MCF 10A (cell line): ENCODE results near the gene RBM38. TPM values are rescaled to one million over a fixed set of nuclear protein-coding genes. Genes with fewer than 3 reads are reported as not detected.
A peak's percentile ranks its signal among the peaks of the same experiment; 100 is the strongest.

Experiments
- BruUV-seq: library from RNA; stranded (reverse); fragments of 400-500 nt; replicated peaks from 2 replicates; lab custom pipeline; 2021; lab: Mats Ljungman, UMichigan
- CTCF ChIA-PET: fragments of 300-600 bp; sonication (Branson Sonifier 250); formaldehyde crosslinking; extraction: SDS; loops from one replicate; lab custom pipeline; 2021; ENCODE audit warnings: antibody characterized with exemption, inconsistent platforms; lab: Yijun Ruan, JAX
- POLR2A ChIA-PET: fragments of 300-600, 350-650 bp; sonication (Branson Sonifier 250); formaldehyde crosslinking; extraction: SDS; loops from one replicate; lab custom pipeline; 2020; ENCODE audit warnings: antibody characterized with exemption, inconsistent platforms; lab: Yijun Ruan, JAX
- DNase-seq: peaks from one replicate; pipeline ENCODE4 v3.0.0-alpha.2; 2018; ENCODE audit not compliant: unreplicated experiment
- H3K27ac Mint-ChIP-seq: one replicate; pipeline ENCODE4 v1.8.0; 2022; ENCODE audit warnings: mild to moderate bottlenecking, low read depth, mixed read lengths; ENCODE audit not compliant: unreplicated experiment
- H3K27me3 Mint-ChIP-seq: one replicate; pipeline ENCODE4 v1.8.0; 2022; ENCODE audit warnings: mixed read lengths; ENCODE audit not compliant: insufficient read depth, unreplicated experiment
- H3K36me3 Mint-ChIP-seq: one replicate; pipeline ENCODE4 v1.8.0; 2022; ENCODE audit warnings: mild to moderate bottlenecking, moderate library complexity, mixed read lengths; ENCODE audit not compliant: insufficient read depth, unreplicated experiment
- H3K4me1 Mint-ChIP-seq: one replicate; pipeline ENCODE4 v1.8.0; 2022; ENCODE audit warnings: mixed read lengths; ENCODE audit not compliant: insufficient read depth, unreplicated experiment
- H3K4me3 Mint-ChIP-seq: one replicate; pipeline ENCODE4 v1.8.0; 2022; ENCODE audit warnings: mild to moderate bottlenecking, moderate library complexity, mixed read lengths; ENCODE audit not compliant: unreplicated experiment
- H3K9me3 Mint-ChIP-seq: one replicate; pipeline ENCODE4 v1.8.0; 2022; ENCODE audit warnings: mixed read lengths; ENCODE audit not compliant: unreplicated experiment
- CTCF ChIP-seq: fragments of 200-600 bp; IDR thresholded peaks from one replicate; pipeline ENCODE4 v1.8.0; 2022; ENCODE audit warnings: antibody characterized with exemption, mild to moderate bottlenecking; ENCODE audit not compliant: unreplicated experiment
- intact Hi-C: fragments of 100-400 bp; cut with micrococcal nuclease; formaldehyde crosslinking; loops from 2 replicates; pipeline ENCODE4 v1.14.1; 2022
- total RNA-seq: library from RNA; stranded (reverse); gene quantifications from 2 replicates; pipeline ENCODE4 v1.2.3, GENCODE V29; 2022

Gene RBM38
- total RNA-seq, 1 experiment from 2014 or later = 5.1 TPM

GRCh38 chr20:57431539-57431835, 40.3 kb downstream of the RBM38 start:
- peaks cover 7% of the 10 kb centered on the region for H3K4me1 Mint-ChIP-seq
- CTCF ChIA-PET = interaction anchor here (0.6 to 1.0 kb wide), 3 partner anchors 39 to 705 kb away, joined by 3 to 5 read pairs (median 3); no protein-coding TSS in a partner anchor
- POLR2A ChIA-PET = interaction anchor here (0.6 kb wide), 2 partner anchors 15 to 1119 kb away, joined by 4 read pairs; no protein-coding TSS in a partner anchor
- TF ChIP-seq CTCF = no peak
- no peaks in the 10 kb centered on the region for H3K9me3 Mint-ChIP-seq
- no peak overlapping the region for H3K27ac Mint-ChIP-seq
- DNase-seq = no peak
- no peaks in the 10 kb centered on the region for H3K27me3 Mint-ChIP-seq
- intact Hi-C loops = no loop called here
- H3K36me3 Mint-ChIP-seq = no peaks in the 10 kb centered on the region
- no peak overlapping the region for H3K4me3 Mint-ChIP-seq
- BruUV-seq = no TSS peak

GRCh38 chr20:57432480-57432861, 41.3 kb downstream of the RBM38 start:
- peaks cover 7% of the 10 kb centered on the region for H3K4me1 Mint-ChIP-seq
- no peaks in the 10 kb centered on the region for H3K27me3 Mint-ChIP-seq
- H3K27ac Mint-ChIP-seq = no peak overlapping the region
- H3K4me3 Mint-ChIP-seq = no peak overlapping the region
- TF ChIP-seq CTCF = no peak
- no peak for DNase-seq
- BruUV-seq = no TSS peak
- CTCF ChIA-PET = no interaction called here
- intact Hi-C loops = no loop called here
- no peaks in the 10 kb centered on the region for H3K36me3 Mint-ChIP-seq
- no peaks in the 10 kb centered on the region for H3K9me3 Mint-ChIP-seq
- POLR2A ChIA-PET = interaction anchor here (0.6 kb wide), 1 partner anchor 42 kb away, joined by 4 read pairs; no protein-coding TSS in a partner anchor

GRCh38 chr20:57432862-57433491, 41.8 kb downstream of the RBM38 start:
- Mint-ChIP-seq H3K4me1 (peaks cover 7% of the 10 kb centered on the region), H3K27me3 (no peaks in the 10 kb centered on the region), H3K36me3 (no peaks in the 10 kb centered on the region), H3K4me3 (no peak overlapping the region), H3K9me3 (no peaks in the 10 kb centered on the region), H3K27ac (no peak overlapping the region)
- intact Hi-C loops = no loop called here
- peak; percentile 59 for DNase-seq
- ChIA-PET POLR2A (interaction anchor here (0.6 kb wide), 1 partner anchor 42 kb away, joined by 4 read pairs; no protein-coding TSS in a partner anchor), CTCF (no interaction called here)
- no TSS peak for BruUV-seq
- TF ChIP-seq CTCF = no peak

- Mint-ChIP-seq H3K27me3 (no peaks in the 10 kb centered on the region), H3K4me3 (no peak overlapping the region), H3K27ac (no peak overlapping the region), H3K36me3 (no peaks in the 10 kb centered on the region), H3K4me1 (peaks cover 7% of the 10 kb centered on the region), H3K9me3 (no peaks in the 10 kb centered on the region)
- no peak for TF ChIP-seq CTCF
- ChIA-PET CTCF (no interaction called here), POLR2A (no interaction called here)
- DNase-seq = no peak
- intact Hi-C loops = no loop called here
- BruUV-seq = no TSS peak
Observed at GRCh38 chr20:57433657-57434389, 42.6 kb downstream of the RBM38 start.
